ENCODE data around the gene SH3BP2. TPM values are rescaled to one million over a fixed set of nuclear protein-coding genes. Genes with fewer than 3 reads are reported as not detected.

The SH3BP2 gene
- total RNA-seq, 2 donors from 2014 or later: 24.3 to 41.3 TPM

DNA sequence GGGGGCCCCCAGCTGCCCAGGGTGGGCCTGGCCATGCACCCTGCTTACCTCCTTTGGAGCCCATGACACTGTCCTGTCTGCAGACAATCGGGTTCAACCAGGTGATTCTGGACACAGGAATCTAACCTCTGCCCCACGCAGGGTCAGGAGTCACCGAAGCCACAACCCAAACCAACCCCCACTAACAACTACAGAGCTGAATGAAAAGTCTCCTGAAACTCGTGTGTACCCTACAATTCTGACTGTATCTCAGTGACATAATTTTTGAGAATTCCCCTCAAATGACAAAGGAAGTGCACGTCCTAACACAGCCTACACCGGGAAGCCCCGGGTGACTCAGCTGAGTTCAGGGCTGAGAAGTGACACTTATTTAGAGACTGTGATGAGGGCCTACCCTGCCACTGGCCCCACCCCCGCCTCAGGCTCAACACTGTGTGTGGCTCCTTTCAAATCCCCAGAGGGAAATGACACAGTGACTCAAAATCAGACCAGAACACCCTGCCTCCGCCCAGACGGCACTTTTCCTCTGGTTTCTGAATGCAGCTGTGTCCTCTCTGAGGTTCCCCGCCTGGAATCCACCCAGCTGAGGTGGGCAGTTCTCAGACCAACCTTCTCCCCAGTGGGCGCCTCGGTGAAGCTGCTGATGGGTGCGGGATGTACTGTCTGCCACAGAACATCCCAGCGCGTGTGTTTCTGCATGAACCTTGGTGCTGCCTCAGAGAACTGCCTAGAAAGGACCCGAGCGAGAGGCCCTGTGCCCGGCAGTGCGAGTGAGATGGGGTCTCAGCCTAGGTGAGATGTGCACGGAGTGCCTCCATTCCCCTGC is 46.7 kb upstream of the SH3BP2 start:
- Histone ChIP-seq H3K9me3 (no peaks in the 10 kb centered on the region), H3K27ac (no peak overlapping the region), H3K36me3 (peaks cover 5 to 8% of the 10 kb centered on the region in 2 donors), H3K4me3 (no peak overlapping the region), H3K27me3 (replicated peaks; ENCODE audit: insufficient read depth) (no peaks in the 10 kb centered on the region), H3K4me1 (replicated peaks) (peaks cover 5% of the 10 kb centered on the region)
- 59% methylated on average over 21 of the region's 21 CpGs for WGBS
- TF ChIP-seq POLR2AphosphoS5 (IDR thresholded peaks at IDR 0.05) (no peak), POLR2A (IDR thresholded peaks at IDR 0.05) (no peak)
- TF ChIP-seq, protein P1, sequence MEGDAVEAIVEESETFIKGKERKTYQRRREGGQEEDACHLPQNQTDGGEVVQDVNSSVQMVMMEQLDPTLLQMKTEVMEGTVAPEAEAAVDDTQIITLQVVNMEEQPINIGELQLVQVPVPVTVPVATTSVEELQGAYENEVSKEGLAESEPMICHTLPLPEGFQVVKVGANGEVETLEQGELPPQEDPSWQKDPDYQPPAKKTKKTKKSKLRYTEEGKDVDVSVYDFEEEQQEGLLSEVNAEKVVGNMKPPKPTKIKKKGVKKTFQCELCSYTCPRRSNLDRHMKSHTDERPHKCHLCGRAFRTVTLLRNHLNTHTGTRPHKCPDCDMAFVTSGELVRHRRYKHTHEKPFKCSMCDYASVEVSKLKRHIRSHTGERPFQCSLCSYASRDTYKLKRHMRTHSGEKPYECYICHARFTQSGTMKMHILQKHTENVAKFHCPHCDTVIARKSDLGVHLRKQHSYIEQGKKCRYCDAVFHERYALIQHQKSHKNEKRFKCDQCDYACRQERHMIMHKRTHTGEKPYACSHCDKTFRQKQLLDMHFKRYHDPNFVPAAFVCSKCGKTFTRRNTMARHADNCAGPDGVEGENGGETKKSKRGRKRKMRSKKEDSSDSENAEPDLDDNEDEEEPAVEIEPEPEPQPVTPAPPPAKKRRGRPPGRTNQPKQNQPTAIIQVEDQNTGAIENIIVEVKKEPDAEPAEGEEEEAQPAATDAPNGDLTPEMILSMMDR (IDR thresholded peaks at IDR 0.05): no peak
- DNase-seq (ENCODE audit: low spot score): no peak
- intact Hi-C loops (cut with DNase I): no loop called here

DNA sequence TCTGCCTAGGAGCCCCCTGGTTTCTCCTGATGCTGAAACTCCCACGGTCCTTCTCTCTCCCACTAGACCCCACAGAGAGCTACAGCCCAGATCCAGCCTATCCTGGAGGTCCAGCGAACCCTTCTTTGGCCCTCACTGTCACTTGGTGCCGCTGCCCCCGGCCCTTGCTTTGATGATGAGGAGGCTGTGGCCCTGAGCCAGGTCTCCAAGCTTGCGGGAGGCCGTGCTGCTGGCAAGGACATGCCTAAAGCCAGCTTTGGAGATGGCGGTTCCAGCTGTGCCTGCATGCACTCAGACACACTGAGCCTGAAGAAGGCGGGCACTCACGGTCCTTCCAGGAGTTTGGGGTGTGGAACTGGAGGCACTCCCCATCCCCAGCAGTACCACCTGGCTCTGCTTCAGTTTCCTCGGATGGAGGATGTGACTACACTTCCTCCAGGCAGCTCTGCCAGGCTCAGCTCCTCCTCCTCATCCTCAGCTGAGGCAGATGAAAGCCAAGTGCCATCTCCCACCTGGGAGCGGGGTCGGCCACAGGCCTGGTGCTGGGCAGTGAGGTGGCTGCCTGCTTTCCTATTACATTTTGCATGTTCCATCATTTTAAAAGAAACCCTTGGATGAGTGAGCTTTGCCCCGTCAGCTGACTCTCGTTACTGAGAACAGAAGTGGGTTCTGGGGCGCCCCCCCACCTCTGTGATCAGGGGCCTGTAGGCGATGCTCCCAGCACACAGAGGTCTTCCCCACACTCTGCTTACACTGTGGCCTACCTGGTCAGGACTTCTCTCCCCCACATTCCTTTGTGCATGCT is 45.8 kb upstream of the SH3BP2 start:
- Histone ChIP-seq H3K36me3 (peaks cover 5 to 8% of the 10 kb centered on the region in 2 donors), H3K4me1 (replicated peaks) (peaks cover 5% of the 10 kb centered on the region), H3K9me3 (no peaks in the 10 kb centered on the region), H3K4me3 (no peak overlapping the region), H3K27me3 (replicated peaks; ENCODE audit: insufficient read depth) (no peaks in the 10 kb centered on the region), H3K27ac (no peak overlapping the region)
- 80% methylated on average over 16 of the region's 16 CpGs for WGBS
- TF ChIP-seq, protein P1 (IDR thresholded peaks at IDR 0.05): no peak
- TF ChIP-seq POLR2A (IDR thresholded peaks at IDR 0.05): no peak
- TF ChIP-seq POLR2AphosphoS5 (IDR thresholded peaks at IDR 0.05): no peak
- no peak for DNase-seq (ENCODE audit: low spot score)
- intact Hi-C loops (cut with DNase I): no loop called here

DNA sequence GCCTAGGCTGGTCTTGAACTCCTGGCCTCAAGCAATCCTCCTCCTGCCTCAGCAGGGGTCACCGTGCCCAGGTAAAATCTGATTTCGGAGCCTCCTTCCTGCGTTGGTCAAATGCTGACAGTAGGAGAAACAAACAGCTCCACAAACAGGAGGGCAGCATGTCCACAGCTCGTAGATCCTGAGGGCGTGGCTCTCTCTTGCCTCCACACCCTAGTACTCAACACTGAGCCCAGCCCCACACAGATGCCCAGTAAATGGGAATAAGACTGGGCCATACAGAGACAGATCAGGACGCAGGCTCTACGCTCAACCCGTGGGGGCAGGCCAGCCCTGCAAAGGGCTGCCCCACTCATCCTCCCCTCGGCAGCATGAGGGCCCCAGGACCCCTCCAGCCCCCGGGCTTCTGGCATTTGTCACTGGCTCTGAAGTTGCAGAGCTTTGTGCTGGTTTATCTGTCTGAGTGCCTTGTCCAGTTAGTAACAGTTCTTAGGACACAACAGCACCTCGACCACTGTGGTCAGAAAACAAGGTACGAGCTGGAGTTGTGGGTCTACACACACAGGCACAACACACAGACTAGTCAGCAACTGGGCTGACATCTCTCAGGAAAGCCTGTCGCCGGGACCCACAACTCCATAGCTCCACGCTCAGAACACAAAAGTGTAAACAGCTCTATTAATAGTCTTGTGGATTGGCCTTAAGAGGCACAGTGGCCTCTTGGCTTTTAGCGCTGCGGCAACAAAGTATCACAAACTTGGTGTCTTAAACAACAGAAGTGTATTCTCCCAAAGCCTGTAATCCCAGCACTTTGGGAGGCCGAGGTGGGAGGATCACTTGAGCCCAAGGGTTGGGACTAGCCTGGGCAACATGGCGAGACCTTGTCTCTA is 41.9 kb upstream of the SH3BP2 start:
- no peak for DNase-seq (ENCODE audit: low spot score)
- WGBS: 78% methylated on average over 19 of the region's 19 CpGs
- no peaks in the 10 kb centered on the region for H3K9me3 ChIP-seq
- H3K27ac ChIP-seq: no peak overlapping the region
- intact Hi-C loops (cut with DNase I): loop anchor here (10.0 kb wide), 1 partner anchor 506 kb away; the partner anchor contains the start of genes HAUS3 and POLN
- H3K27me3 ChIP-seq (replicated peaks; ENCODE audit: insufficient read depth): no peaks in the 10 kb centered on the region
- peaks cover 5% of the 10 kb centered on the region for H3K4me1 ChIP-seq (replicated peaks)
- no peak overlapping the region for H3K4me3 ChIP-seq
- peaks cover 0 to 8% of the 10 kb centered on the region in 2 donors for H3K36me3 ChIP-seq
- TF ChIP-seq POLR2A (IDR thresholded peaks at IDR 0.05): no peak
- TF ChIP-seq, protein P1 (IDR thresholded peaks at IDR 0.05): no peak
- TF ChIP-seq POLR2AphosphoS5 (IDR thresholded peaks at IDR 0.05): no peak

DNA sequence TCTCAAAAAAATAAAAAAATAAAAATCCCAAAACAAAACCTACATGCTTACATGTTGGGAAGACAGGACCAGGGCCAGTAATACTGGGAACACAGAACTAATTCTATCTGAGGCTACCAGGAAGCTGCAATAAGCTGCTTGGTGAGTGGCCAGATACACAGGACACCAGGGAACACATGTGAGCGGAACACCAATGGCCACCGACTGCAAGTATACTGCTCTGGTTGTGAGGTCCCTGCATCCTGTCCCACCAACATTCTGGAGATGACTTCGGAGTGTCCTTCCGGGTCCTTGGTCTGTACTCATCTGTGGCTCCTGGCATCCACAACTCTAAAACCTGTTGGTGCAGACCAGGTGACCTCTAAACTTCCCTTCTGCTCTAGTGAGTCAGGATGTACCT is 39.4 kb upstream of the SH3BP2 start:
- Histone ChIP-seq H3K4me1 (replicated peaks) (peaks cover 3% of the 10 kb centered on the region), H3K4me3 (no peak overlapping the region), H3K9me3 (no peaks in the 10 kb centered on the region), H3K36me3 (no peaks in the 10 kb centered on the region), H3K27me3 (replicated peaks; ENCODE audit: insufficient read depth) (no peaks in the 10 kb centered on the region), H3K27ac (no peak overlapping the region)
- no peak for DNase-seq (ENCODE audit: low spot score)
- WGBS: 75% methylated on average over 4 of the region's 4 CpGs
- intact Hi-C loops (cut with DNase I): loop anchor here (10.0 kb wide), 1 partner anchor 509 kb away; the partner anchor contains the start of genes HAUS3 and POLN
- TF ChIP-seq, protein P1 (IDR thresholded peaks at IDR 0.05): no peak
- no peak for TF ChIP-seq POLR2A (IDR thresholded peaks at IDR 0.05)

Data from prostate gland (tissue), 2 donors.